Bone marrow (tissue), 2 donors: Measurements from ENCODE around the gene TMEM184A.
"Not testable (repeated sequence)": the region's sequence is repeated elsewhere in the genome, so short reads cannot be mapped to it uniquely, and the experiment has no call there.

Experiments
- DNase-seq, 2 donors: peaks; one replicate each; lab custom pipeline; 2025; lab: John Stamatoyannopoulos, UW

The TMEM184A gene

GRCh38 chr7:1590476-1590875 is 34.5 kb upstream of the TMEM184A start:
- DNase-seq = no peak

GRCh38 chr7:1588978-1589377 is 33.0 kb upstream of the TMEM184A start:
- DNase-seq = no peak

- DNase-seq = no peak
Measured at GRCh38 chr7:1587738-1588137, 31.7 kb upstream of the TMEM184A start.

GRCh38 chr7:1586827-1587705 is 31.1 kb upstream of the TMEM184A start:
- no peak for DNase-seq

- DNase-seq = no peak
Measured at GRCh38 chr7:1586126-1586826, 30.3 kb upstream of the TMEM184A start.

DNA sequence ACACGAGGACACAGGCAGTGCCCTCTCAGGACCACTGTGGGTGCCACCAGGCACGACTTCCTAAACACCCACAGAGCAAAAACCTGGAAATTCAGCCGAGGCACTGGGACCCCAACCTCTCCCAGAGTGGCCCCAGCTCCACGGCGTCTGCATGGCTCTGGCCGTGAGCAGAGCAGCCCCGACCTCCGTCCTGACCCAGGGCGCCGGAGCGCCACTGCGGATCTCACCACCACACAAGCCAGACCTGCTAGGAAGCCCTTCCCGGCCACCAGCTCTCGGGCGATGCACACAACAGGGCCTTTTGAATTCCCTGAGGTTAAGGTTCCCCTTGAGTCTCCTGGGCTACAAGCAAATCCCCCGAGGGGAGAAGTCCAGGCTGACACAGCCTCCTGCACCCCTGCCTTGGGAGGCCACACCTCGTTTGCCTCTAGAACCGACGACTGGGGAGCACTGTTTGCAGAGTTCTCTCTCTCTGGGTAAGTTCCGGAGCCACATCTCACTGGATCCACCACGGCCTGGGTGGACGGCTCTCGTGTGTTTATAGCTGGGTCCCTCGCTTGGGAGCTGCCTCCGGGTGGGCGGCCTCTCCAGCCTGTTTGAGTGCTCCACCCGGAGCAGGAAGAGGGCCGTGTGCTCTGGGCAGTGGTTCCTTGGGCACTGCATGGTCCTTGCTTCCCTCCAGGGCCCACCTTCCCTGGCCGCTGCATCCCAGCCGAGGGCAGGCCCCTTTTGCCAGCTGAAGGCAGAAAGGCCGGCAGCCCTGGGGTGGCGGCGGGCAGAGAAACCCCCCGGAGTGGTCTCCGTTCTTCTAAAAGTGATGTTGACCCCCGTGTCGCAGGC is 29.4 kb upstream of the TMEM184A start:
- DNase-seq = no peak

GRCh38 chr7:1584700-1585099 is 28.7 kb upstream of the TMEM184A start:
- DNase-seq = no peak

- DNase-seq = not testable (repeated sequence)
Measured at GRCh38 chr7:1583241-1583930, 27.4 kb upstream of the TMEM184A start.

DNA sequence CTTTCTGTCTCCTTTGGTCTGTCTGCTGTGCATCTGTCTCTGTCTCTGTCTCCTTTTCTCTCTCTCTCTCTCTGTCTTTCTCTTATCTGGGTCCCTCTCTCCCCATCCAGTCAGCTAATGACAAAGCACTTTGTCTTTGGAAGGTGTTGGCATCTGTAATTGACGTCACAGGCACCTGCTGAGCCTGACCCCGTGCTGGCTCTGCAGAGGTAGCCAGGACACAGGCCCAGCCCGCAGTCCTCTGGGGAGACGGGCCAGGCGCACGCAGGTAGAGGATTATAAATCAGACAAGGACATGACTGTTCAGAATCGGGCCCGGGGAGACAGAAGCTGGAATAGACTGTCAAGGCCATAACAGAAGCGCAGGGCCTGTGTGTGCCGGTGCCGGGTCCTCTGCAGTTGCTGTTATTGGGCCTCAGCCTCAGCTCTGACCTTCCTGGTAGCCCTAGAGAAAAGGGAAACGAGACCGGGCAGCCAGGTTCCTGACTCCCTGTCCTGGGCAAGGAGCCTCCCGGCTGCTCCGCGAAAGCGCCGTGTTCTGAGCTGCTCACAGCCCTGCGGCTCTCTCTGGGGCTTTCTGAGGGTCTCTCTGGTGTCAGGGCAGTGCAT is 24.5 kb upstream of the TMEM184A start:
- no peak for DNase-seq

DNA sequence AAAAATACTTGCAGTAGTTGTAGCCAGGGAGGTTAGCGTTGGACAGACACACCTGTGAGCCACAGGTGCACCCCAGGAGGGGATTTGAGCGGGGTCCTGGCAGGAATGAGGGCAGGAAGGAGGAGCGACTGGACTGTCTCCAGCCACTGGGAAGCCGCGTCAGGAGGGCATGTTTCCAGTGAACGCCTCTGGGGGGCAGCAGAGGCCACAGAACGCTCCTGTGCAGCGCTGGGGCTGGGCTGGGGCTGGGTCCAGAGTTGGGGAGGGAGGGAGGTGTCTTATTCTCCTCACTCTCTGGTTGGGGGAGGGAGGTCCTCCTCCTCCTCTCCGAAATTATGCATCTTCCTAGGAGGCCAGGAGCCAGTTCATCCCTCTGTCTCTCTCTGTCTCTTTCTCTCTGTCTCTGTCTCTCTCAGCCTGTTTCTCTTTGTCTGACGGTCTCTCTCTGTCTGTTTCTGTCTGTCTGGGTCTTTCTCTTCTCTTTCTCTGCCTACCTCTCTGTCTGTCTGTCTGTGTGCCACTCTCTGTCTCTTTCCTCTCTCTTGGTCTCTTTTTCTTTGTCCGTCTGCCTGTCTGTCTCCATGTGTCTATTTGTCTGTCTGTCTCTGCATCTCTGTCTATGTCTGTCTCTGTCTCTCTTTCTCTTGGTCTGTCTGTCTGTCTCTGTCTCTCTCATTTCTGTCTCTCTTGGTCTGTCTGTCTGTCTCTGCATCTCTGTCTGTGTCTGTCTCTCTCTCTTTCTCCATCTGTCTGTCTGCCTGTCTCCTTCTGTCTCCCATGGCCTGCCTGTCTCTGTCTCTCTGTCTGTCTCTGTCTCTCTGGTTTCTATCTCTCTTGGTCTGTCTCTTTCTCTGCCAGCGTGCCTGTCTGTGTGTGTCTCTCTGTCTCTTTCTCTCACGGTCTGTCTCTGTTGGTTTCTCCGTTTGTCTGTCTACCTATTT is 23.7 kb upstream of the TMEM184A start:
- DNase-seq = peak; percentile 16 to 53

- DNase-seq = no peak
Measured at GRCh38 chr7:1578513-1578912, 22.5 kb upstream of the TMEM184A start.

GRCh38 chr7:1576521-1577253 is 20.7 kb upstream of the TMEM184A start:
- DNase-seq = no peak

DNA sequence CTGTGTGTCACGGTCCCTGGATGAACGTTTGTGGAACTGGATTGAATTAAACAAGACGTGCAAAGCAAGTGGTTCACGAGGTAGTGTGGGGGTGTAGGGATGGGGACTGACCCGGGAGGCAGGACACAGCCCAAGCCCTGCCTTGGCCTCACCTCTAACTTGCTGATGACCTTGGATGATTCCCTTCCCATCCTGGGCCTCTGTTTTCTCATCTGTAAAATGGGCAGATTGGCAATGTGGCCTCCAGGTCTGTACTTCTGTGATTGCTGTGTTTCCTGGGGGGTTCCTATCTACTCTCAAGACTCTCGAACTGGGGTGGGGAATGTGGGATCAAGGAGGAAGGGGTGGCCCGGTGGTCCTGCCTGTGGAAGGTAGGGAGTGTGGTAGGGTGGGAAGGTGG is 19.8 kb upstream of the TMEM184A start:
- no peak for DNase-seq

GRCh38 chr7:1572111-1572822 is 16.3 kb upstream of the TMEM184A start:
- DNase-seq = no peak

DNA sequence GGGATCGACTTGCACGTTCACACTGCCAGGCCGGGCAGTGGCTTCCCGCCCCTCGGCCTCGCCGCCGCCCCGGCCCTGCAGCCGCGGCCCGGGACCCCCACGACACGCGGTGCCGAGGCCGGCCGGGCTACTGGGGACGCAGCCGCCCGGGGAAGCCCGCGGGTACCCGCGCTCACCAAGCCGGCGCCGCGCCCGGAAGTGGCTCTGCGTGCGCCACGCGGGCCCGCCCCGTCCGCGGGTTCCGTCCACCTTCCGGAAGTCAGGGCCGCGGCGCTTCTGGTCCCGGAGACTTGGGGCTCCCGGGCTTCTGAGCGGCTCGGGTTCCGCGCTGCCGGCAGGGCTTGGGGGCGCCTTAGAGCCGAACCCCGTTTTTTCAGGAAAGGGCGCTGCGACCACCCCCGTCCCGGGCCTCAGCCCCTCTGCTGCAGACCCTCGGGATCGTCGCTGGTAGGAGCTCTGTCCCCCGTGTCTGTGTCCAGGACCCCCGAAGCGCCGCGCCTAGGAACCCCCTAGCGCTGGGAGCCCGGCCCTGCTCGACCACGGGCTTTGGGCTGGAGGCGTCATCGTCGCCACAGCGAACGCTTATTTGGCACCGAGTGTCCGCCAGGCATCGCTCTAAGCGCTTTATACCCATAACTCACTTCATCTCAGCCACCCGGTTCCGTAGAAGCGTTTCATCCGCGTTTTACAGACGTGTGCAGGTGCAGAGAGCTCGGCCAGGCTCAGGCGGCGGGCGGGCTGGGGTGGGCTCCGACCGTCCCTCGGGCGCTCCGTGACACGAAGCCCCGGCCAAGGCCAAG is 14.0 kb upstream of the TMEM184A start, which contains the start of gene PSMG3:
Gene PSMG3 (minus strand): TSS at position 200 of the 800 bp plus-strand sequence. CDS start 693 bp downstream, outside the sequence.
- peak; percentile 76 to 83 for DNase-seq

DNA sequence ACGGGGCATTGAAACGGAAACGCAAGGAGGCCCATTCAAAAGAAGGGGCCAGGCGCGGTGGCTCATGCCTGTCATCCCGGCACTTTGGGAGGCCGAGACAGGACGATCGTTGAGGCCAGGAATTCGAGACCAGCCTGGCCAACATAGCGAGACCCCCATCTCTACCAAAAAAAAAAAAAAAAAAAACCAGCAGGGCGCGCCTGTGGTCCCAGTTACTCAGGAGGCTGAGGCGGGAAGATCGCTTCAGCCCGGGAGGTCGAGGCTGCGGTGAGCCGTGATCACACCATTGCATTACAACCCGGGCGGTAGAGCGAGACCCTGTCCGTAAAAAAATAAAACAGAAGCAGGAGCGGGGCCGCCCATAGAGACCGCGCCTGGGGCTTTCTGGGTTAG is 13.4 kb upstream of the TMEM184A start:
- DNase-seq = no peak

DNA sequence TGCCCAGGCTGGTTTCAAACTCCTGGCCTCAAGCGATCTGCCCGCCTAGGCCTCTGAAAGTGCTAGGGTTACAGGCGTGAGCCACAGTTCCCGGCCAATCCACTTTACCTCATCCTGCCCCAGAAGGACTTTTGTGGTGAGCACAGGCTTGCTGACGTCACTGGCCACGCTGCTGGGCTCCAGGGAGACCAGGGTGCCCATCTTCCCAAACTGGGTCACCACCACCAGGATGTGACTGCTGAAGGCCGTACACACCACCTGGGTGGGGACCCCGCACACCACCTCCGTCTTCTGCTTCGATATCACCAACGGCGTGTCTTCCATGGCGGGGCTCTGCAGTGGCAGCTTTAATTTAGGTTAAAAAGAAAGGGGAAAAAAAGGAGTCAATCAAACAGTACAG is 13.0 kb upstream of the TMEM184A start:
- no peak for DNase-seq
